ENCODE data around the gene COQ6.

COQ6 gene

DNA sequence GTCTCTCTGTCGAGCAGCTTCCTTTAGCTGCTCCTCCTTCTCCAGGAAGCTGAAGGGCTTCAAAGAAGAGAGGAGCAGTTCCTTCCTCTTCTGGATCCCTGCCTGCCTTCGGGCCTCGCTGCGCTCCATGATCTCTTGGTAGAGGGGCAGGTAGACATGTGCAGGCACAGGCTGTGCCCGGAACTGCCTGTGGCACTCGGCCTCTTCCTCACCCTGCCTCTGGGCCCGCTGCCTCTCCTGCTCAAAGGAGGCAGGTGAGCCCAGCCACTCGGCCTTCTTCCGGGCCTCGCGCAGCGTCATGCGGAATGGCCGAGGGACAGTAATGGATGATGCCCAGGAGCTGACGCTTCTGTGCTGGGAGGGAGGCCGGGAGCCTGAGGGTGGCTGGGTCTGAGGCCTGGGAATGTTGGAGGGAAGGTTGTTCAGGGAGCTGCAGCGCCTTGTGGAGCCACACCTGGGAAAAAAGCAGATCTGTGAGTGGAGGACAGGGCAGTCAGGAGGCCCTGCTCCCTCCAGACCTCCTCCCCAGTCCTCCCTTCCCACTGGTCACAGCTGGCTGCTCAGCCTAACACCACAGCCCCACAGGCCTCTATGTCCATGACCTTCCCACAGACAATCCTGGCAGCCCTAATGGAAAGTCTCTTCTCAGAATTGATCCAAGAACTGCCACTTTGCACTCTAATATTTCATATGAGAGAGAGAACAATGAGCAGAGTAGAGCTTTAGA is 5.5 kb upstream of the COQ6 start:
- no peak for DNase-seq (ENCODE audit: low read depth)
- no peak overlapping the region for H3K4me3 ChIP-seq (ENCODE audit: low read depth, low read length)
- TF ChIP-seq MYC (IDR thresholded peaks at IDR 0.05; ENCODE audit: low read depth, low read length) = no peak
- TF ChIP-seq, protein P1, sequence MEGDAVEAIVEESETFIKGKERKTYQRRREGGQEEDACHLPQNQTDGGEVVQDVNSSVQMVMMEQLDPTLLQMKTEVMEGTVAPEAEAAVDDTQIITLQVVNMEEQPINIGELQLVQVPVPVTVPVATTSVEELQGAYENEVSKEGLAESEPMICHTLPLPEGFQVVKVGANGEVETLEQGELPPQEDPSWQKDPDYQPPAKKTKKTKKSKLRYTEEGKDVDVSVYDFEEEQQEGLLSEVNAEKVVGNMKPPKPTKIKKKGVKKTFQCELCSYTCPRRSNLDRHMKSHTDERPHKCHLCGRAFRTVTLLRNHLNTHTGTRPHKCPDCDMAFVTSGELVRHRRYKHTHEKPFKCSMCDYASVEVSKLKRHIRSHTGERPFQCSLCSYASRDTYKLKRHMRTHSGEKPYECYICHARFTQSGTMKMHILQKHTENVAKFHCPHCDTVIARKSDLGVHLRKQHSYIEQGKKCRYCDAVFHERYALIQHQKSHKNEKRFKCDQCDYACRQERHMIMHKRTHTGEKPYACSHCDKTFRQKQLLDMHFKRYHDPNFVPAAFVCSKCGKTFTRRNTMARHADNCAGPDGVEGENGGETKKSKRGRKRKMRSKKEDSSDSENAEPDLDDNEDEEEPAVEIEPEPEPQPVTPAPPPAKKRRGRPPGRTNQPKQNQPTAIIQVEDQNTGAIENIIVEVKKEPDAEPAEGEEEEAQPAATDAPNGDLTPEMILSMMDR (IDR thresholded peaks at IDR 0.05; ENCODE audit: low read depth, low read length) = no peak
- TF ChIP-seq POLR2A (IDR thresholded peaks at IDR 0.05; ENCODE audit: extremely low read depth, insufficient read length) = no peak
- TF ChIP-seq, protein P2, sequence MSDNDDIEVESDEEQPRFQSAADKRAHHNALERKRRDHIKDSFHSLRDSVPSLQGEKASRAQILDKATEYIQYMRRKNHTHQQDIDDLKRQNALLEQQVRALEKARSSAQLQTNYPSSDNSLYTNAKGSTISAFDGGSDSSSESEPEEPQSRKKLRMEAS (IDR thresholded peaks at IDR 0.05; ENCODE audit: low read depth, low read length) = no peak

DNA sequence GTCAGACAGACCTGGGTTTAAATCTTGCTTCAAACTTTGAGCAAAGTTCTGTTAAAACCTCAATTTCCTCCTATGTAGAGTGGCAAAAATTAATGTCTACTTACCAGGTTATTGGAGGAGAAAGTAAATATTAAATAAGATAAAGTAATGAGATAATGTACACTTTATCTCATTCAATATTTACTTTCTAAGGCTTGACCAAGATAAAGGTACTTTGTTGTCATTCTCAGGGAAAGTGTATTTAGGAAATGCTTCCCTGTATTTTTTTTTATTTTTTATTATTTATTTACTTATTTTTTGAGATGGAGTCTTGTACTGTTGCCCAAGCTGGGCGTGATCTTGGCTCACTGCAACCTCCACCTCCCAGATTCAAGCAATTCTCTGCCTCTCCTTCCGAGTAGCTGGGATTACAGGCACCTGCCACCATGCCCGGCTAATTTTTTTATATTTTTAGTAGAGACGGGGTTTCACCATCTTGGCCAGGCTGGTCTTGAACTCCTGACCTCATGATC is 4.9 kb upstream of the COQ6 start:
- no peak for DNase-seq (ENCODE audit: low read depth)
- no peak overlapping the region for H3K4me3 ChIP-seq (ENCODE audit: low read depth, low read length)
- no peak for TF ChIP-seq MYC (IDR thresholded peaks at IDR 0.05; ENCODE audit: low read depth, low read length)
- TF ChIP-seq, protein P2 (IDR thresholded peaks at IDR 0.05; ENCODE audit: low read depth, low read length) = no peak
- TF ChIP-seq, protein P1 (IDR thresholded peaks at IDR 0.05; ENCODE audit: low read depth, low read length) = no peak
- no peak for TF ChIP-seq POLR2A (IDR thresholded peaks at IDR 0.05; ENCODE audit: extremely low read depth, insufficient read length)

DNA sequence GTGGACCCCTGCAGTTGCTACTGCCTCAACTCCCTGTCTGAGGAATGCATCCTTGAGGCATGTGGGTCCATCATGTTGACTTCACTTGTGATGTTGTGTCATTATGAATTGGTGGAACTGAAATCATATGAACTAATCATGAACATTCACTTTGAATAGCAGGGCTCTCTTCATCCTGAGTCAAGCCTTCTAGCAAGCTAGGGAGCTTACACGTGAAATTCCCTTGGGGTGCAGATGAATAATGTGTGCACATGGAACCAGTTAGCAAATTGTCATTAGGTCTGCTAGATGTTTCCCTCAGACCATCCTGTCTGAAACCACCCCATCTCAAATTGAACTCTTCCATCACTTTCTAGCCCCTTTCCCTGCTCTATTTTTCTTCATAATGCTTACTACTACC is 3.6 kb downstream of the COQ6 start:
- no peak overlapping the region for H3K4me3 ChIP-seq (ENCODE audit: low read depth, low read length)
- no peak for DNase-seq (ENCODE audit: low read depth)
- TF ChIP-seq POLR2A (IDR thresholded peaks at IDR 0.05; ENCODE audit: extremely low read depth, insufficient read length) (no peak), MYC (IDR thresholded peaks at IDR 0.05; ENCODE audit: low read depth, low read length) (no peak)
- TF ChIP-seq, protein P2 (IDR thresholded peaks at IDR 0.05; ENCODE audit: low read depth, low read length) = no peak
- TF ChIP-seq, protein P1 (IDR thresholded peaks at IDR 0.05; ENCODE audit: low read depth, low read length) = no peak

DNA sequence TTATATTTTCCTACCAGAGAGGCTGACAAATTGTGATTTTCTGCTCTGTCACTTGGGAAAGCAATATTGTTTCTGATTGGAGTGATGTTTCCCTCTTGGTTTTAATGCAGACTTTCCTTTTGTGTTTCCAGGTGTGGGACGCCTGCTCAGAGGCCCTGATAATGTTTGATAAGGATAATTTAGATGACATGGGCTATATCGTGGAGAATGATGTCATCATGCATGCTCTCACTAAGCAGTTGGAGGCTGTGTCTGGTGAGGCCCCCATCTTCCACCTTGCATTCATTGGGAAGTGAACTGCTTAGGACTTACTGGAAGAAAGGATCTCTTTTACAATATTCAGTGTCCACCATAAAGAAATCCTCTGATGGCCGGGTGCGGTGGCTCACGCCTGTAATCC is 5.6 kb downstream of the COQ6 start:
- DNase-seq (ENCODE audit: low read depth) = no peak
- H3K4me3 ChIP-seq (ENCODE audit: low read depth, low read length) = no peak overlapping the region
- no peak for TF ChIP-seq MYC (IDR thresholded peaks at IDR 0.05; ENCODE audit: low read depth, low read length)
- no peak for TF ChIP-seq POLR2A (IDR thresholded peaks at IDR 0.05; ENCODE audit: extremely low read depth, insufficient read length)
- TF ChIP-seq, protein P1 (IDR thresholded peaks at IDR 0.05; ENCODE audit: low read depth, low read length) = no peak
- TF ChIP-seq, protein P2 (IDR thresholded peaks at IDR 0.05; ENCODE audit: low read depth, low read length) = no peak

DNA sequence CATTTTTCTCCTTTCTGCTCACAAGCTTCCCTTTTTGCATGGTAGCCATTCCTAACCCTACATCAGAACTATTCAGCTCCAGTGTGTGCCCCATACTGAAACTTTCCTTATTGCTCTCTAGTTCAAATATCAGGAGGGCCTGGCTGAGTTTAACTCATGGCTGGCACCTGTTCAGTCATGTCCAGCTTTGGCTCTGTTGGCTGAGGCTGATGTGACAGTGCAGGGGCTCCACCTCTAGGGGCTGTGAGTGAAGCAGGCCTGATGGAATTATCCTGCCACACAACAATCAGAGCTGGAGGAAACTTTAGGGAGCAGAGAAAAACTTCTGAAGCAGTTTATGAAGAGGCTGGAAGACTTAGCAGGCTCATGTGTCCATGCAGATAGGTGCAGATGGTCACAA is 8.5 kb downstream of the COQ6 start:
- TF ChIP-seq, protein P1 (IDR thresholded peaks at IDR 0.05; ENCODE audit: low read depth, low read length) = no peak
- TF ChIP-seq MYC (IDR thresholded peaks at IDR 0.05; ENCODE audit: low read depth, low read length) (no peak), POLR2A (IDR thresholded peaks at IDR 0.05; ENCODE audit: extremely low read depth, insufficient read length) (no peak)
- TF ChIP-seq, protein P2 (IDR thresholded peaks at IDR 0.05; ENCODE audit: low read depth, low read length) = no peak
- no peak for DNase-seq (ENCODE audit: low read depth)
- H3K4me3 ChIP-seq (ENCODE audit: low read depth, low read length) = no peak overlapping the region

Measured in NB4 (cell line).